ENCODE results near the gene DAPK3. TPM values are rescaled to one million over a fixed set of nuclear protein-coding genes. Genes with fewer than 3 reads are reported as not detected.
"Not testable (repeated sequence)": the region's sequence is repeated elsewhere in the genome, so short reads cannot be mapped to it uniquely, and the experiment has no call there.

DAPK3 gene
- total RNA-seq, 1 donor, result 209 TPM

- no peak overlapping the region for H3K4me3 ChIP-seq (ENCODE audit: low read depth, low read length)
- no peak for DNase-seq (ENCODE audit: low read depth)
- TF ChIP-seq CTCF (IDR thresholded peaks at IDR 0.05; ENCODE audit: insufficient read depth, low read depth, low read length), result no peak
These were observed 6.4 kb downstream of the DAPK3 start for GRCh38 chr19:3964256-3965194.

GRCh38 chr19:3963458-3964255 is 7.2 kb downstream of the DAPK3 start:
- no peak for DNase-seq (ENCODE audit: low read depth)
- no peak for TF ChIP-seq CTCF (IDR thresholded peaks at IDR 0.05; ENCODE audit: insufficient read depth, low read depth, low read length)
- H3K4me3 ChIP-seq (ENCODE audit: low read depth, low read length), result no peak overlapping the region

- no peak overlapping the region for H3K4me3 ChIP-seq (ENCODE audit: low read depth, low read length)
- no peak for DNase-seq (ENCODE audit: low read depth)
- no peak for TF ChIP-seq CTCF (IDR thresholded peaks at IDR 0.05; ENCODE audit: insufficient read depth, low read depth, low read length)
These were observed 9.9 kb downstream of the DAPK3 start for GRCh38 chr19:3961007-3961406.

GRCh38 chr19:3959766-3960131 is 11.2 kb downstream of the DAPK3 start:
- no peak for TF ChIP-seq CTCF (IDR thresholded peaks at IDR 0.05; ENCODE audit: insufficient read depth, low read depth, low read length)
- DNase-seq (ENCODE audit: low read depth), result no peak
- H3K4me3 ChIP-seq (ENCODE audit: low read depth, low read length), result no peak overlapping the region

GRCh38 chr19:3958836-3959765 is 11.8 kb downstream of the DAPK3 start:
- no peak for TF ChIP-seq CTCF (IDR thresholded peaks at IDR 0.05; ENCODE audit: insufficient read depth, low read depth, low read length)
- no peak overlapping the region for H3K4me3 ChIP-seq (ENCODE audit: low read depth, low read length)
- no peak for DNase-seq (ENCODE audit: low read depth)

GRCh38 chr19:3955688-3956087 is 15.2 kb downstream of the DAPK3 start:
- no peak overlapping the region for H3K4me3 ChIP-seq (ENCODE audit: low read depth, low read length)
- no peak for TF ChIP-seq CTCF (IDR thresholded peaks at IDR 0.05; ENCODE audit: insufficient read depth, low read depth, low read length)
- no peak for DNase-seq (ENCODE audit: low read depth)

GRCh38 chr19:3955276-3955675 is 15.6 kb downstream of the DAPK3 start:
- not testable (repeated sequence) for DNase-seq (ENCODE audit: low read depth); H3K4me3 ChIP-seq (ENCODE audit: low read depth, low read length)

Measured in fibroblast of villous mesenchyme (primary cell).